ENCODE data around the gene GALNT14.
"Not testable (repeated sequence)": the region's sequence is repeated elsewhere in the genome, so short reads cannot be mapped to it uniquely, and the experiment has no call there.

Gene GALNT14

DNA sequence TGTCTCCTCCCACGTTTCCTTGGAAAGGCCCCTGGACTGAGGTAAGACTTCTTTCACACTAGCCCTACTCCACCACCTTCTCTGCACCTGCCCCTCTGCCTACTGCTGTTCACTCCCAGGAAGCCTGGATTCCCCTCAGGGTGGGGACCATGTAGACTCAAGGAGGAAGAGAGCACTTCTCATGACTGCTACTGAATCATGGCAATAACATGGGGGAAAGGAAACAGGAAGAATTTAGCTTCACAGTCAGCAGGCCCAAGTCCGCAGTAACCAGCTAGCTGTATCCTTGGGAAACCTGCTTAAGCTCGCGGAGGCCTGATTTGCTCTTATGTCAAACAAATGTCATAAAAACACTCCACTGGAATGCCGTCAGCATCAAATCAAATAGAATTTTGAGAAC lies 204.7 kb downstream of the GALNT14 start:
- DNase-seq = no peak

GRCh38 chr2:30932870-30933269 lies 205.4 kb downstream of the GALNT14 start:
- no peak for DNase-seq

GRCh38 chr2:30931841-30932407 lies 206.3 kb downstream of the GALNT14 start:
- no peak for DNase-seq

DNA sequence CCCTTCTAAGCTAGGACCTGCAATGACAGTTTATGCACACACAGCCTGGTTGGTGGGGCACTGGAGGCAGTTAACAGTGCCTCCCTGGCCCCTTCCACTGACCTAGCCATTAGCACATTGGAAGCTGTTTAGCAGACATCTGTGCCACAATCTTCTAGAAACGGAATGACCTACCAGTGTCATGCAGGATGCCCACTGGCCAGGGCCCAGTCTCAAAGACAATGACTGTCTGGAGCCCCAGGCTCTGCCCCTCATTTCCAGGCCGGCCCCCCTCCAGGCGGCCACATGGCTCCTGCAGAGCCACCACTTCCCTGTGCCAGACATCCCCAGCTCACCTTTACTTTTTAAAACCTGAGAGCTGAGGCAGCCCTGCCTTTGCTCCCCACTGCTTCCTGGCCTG lies 207.5 kb downstream of the GALNT14 start:
- no peak for DNase-seq

DNA sequence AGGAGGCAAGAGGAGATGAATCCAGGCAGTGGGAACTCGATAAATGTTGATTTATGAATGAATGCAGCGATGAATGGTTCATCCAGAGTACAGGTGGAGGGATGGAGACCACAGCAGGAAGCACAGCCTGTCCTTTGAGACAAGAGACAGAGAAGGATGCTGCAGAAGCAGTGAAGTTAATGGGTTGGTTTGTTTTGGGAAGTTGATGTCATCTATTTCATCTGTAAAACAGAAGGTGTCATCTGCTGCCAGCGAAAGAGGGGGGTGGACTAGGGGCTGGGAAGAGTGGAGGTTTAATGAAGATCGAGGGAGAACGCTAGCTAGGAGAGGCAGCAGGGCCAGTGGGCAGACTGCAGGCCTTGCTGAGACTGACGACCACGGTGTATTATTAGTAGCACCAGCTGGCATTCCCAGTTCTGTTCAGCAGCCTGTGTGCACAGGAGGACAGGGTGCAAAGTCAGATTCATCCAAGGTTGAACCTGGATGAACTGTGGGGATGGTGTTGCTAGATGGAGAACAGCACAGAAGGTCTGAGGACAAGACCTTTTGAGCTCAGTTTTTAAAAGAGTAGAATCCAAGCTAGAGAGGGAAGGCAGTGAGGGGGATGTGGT lies 210.7 kb downstream of the GALNT14 start:
- no peak for DNase-seq

DNA sequence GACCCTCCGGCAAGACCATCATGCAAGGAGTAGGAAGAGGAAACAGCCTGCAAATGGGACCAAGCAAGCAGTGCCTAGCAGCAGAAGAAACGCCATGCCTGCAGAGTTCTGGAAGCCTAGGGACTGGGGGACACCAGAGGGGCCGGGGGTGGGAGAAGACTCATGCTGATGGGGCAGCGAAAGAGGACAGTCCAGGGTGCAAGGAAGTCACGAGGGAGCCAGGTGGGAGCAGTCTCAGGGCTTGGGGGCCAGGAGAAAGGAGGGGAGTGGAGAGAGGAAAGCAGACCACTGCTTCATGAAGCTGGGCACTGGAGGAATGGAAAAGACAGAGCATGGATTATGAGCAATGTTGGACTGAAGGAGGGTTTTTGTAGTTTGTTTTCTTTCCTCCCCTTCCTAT lies 211.6 kb downstream of the GALNT14 start:
- DNase-seq = no peak

- DNase-seq = no peak
These were observed 214.6 kb downstream of the GALNT14 start for GRCh38 chr2:30923623-30924022.

DNA sequence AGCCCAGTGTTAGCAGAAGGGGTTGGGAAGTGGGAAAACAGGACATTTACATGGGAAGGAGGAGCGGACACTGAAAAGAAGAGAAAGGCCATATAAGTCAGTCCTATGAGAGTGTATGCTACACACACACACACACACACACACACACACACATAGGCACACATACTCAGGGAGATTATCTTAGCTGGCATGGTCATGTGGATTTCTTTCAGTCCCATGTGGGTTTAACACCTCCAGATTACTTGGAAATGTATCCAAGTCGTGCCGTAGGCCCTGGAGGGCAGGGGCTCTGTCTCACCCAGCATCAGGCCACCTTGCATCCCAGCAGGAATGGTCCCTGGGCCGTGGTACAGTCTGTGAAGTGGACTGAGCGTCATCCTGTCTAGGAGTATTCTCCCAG lies 217.7 kb downstream of the GALNT14 start:
- no peak for DNase-seq

DNA sequence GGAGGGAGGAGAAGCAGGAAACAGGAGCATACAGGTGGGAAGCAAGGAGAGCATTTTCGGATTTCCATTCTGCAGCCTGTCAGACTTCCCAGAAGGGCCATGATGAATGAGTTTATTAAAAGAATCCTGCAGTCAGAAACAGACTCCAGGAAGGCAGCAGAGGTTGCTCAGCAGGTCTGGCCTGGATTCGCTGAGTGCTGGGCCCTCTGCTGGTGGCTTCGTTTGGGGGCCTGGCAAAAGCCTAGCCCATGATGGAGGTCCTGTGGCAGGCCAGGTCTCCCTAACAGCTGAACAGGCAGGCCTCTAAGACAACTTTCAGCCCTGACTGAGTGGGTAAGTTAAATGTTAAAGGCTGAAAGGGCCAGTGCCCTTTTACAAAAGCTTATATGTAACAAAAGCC lies 222.8 kb downstream of the GALNT14 start:
- DNase-seq = no peak

- DNase-seq = no peak
These were observed 223.8 kb downstream of the GALNT14 start for GRCh38 chr2:30914456-30914855.

DNA sequence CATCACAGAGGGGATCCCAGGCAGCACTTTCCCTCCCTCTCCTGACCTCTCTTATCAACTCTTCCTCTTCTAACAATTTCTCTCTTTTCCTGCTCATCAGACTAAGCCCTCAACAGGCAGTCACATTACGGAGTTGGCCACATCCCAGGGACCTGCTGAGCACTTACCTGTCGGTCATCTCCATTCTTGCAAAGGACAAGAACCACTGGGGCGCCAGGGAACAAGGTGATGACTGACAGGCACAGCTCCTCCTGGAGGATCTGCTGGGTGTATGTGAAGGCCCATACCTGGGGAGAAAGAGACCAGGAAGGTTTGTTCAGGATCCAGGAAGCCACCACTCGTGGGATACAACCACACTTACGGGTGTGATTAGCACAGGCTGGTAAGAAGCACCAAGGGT lies 226.2 kb downstream of the GALNT14 start:
- DNase-seq = no peak

DNA sequence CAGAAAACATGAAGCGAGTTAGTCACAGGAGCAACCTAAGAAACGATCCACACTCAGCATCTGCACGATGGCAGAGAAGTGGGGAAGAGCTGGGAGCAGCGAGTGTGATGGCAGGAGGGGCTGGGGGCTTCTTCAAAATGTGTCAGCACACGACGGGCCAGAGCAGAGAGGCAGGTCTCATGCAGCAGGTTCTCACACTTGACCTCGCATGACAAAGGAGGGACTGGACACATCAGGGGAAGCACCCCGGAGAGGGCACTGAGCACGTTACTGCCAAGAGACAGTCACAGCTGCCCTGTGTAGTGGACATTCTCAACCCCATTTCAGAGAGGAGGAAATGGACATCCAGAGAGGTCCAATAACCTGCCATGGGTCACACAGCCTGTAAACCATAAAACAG lies 226.9 kb downstream of the GALNT14 start:
- DNase-seq = no peak

GRCh38 chr2:30910686-30911085 lies 227.6 kb downstream of the GALNT14 start:
- no peak for DNase-seq

DNA sequence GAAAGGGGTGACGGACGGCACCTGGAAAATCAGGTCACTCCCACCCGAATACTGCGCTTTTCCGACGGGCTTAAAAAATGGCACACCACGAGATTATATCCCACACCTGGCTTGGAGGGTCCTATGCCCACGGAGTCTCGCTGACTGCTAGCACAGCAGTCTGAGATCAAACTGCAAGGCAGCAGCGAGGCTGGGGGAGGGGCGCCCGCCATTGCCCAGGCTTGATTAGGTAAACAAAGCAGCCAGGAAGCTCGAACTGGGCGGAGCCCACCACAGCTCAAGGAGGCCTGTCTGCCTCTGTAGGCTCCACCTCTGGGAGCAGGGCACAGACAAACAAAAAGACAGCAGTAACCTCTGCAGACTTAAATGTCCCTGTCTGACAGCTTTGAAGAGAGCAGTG lies 233.8 kb downstream of the GALNT14 start:
- not testable (repeated sequence) for DNase-seq

DNA sequence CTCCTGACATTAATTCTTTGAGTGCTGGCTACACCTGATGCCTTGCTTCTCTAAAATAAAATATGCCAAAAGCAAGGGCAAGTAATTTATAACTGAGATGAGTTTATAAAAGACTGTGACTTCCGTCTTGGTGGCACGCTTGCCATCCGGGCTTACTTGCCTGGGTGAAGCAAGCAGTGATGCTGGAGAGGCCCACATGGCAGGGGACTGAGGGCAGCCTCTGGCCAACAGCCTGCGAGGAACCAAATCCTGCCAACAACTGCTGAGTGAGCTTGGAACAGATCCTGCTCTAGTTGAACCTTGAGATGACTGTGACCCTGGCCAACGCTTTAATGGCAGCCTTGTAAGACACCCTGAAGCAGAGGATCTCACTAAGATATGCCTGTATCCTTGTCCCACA lies 234.9 kb downstream of the GALNT14 start:
- no peak for DNase-seq

- DNase-seq = no peak
These were observed 237.9 kb downstream of the GALNT14 start for GRCh38 chr2:30900381-30900780.

DNA sequence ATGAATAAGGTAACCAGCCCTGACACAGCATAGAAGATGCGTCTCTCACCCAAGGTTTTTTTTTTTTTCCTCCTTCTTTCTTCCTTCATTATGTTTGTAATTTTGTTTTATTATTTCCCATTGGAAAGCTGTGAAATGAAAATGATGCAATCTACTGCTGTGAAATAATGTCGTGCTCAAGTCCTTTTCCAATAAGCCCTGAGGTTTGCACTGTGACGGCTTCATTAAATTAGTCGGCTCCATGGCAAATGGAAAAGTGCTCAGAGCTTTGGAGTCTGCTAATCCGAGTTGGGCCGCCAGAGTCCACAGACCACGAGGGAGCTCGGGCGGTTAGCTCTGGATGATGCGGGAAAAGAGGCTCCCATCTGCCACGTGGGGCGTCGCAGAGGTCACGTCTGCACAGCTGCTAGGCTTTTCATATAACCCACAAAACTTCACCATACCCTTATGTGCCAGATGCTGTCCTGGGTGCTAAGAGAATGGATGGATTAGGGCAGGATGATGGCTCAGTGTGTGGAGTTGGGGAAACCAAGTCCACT lies 238.7 kb downstream of the GALNT14 start:
- no peak for DNase-seq

GRCh38 chr2:30897539-30897938 lies 240.7 kb downstream of the GALNT14 start:
- no peak for DNase-seq

DNA sequence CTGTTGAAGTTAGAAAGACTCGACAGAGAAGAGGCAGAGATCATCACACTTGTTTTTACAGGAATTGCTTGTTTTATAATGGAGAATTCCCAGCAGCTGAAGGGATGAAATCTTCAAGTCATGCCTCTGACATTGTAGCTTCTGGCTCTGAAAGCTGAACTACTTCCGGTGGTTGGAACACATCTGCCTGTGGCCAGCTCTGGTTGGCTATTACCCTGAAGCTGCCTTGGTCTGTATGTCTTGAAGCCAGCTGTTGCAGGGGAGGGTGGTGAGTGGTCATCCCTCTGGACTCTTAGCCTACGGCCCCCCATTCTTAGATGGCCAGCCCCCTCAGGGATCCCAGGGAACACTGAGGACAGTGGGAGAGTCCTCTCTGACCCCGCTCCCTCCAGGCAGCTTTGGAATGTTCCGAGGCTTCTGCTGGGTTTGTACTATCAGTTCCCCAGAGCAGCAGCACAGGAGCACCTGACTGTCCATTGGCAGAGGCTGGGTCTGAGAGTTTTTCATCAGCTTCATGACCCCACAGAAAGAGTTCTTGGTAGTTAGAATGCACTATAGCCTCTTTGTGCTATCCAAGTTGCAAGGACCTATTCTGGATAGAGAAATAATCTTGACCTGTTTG lies 243.6 kb downstream of the GALNT14 start:
- DNase-seq = no peak

DNA sequence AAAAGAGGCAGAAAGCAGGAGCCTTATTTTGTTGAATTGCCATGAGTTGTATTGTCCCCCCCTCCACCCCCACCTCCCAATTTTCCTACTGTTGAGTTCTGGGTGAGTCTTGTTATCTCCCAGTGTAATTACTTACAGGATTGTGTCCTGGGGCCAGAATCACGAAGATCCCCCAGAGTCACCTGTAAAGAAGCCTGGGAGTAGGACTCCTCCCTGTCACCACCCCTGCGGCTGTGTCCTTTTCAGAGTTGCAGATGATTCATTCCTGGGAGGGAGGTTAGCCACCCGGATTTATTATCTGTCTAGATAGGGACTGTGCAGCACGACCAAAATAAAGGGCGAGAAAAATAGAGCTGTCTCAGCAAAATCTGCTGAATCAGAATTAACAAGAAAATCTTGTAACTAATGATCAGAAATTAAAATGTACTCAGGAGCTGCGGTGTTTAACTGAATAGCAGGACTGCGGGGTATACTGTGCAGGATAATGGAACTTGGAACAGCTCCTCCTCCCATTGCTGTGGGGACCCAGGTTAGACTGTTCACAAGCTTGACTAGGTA lies 249.3 kb downstream of the GALNT14 start:
- DNase-seq = no peak

DNA sequence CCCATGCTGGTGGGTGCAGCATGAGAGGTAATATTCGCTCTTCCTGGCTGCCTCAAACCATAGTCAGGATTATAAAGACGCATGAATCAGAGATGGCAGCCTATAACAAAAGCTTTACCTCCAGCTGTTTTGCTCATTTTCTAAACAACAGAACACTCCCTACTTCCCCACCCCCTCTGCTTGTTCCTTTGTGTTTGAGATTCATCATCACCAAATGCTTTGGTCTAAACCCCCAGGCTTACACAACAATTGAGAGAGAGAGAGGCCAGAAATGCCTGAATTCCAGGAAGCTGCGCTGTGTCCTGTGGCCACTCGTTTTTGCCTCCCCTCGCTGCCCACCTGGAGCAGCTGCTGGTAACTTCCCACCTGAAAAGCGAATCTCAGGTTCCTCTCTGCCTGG lies 252.2 kb downstream of the GALNT14 start:
- no peak for DNase-seq

- no peak for DNase-seq
These were observed 254.4 kb downstream of the GALNT14 start for GRCh38 chr2:30883822-30884221.

GRCh38 chr2:30883184-30883583 lies 255.1 kb downstream of the GALNT14 start:
- DNase-seq = no peak

DNA sequence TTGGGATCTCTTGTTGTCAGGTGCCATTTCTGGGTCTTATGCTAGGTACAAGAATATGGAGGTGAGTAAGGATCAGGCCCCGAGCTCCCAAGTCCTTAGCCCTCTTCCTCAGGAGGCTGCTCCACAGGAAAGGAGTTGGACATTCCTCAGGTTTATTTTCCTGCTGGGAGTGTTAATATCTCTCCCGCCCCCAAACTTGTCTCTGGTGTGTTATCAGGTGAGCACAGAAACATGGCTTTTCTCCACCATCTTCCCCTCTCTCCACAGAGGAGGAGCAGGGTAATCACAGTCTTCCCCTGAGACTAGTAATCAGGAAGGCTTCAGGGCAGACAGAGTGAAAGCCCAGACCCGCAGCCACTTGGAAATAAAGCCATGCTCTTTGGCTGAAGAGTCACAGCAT lies 257.7 kb downstream of the GALNT14 start:
- DNase-seq = no peak
